Measurements from ENCODE around the gene SCRN2. TPM values are rescaled to one million over a fixed set of nuclear protein-coding genes. Genes with fewer than 3 reads are reported as not detected.

SCRN2 gene
- total and polyA plus RNA-seq, 2 of the 13 experiments (the other 11 are each of a cell fraction or from before 2014, with no cell fraction given), result 21.7 to 29.5 TPM

DNA sequence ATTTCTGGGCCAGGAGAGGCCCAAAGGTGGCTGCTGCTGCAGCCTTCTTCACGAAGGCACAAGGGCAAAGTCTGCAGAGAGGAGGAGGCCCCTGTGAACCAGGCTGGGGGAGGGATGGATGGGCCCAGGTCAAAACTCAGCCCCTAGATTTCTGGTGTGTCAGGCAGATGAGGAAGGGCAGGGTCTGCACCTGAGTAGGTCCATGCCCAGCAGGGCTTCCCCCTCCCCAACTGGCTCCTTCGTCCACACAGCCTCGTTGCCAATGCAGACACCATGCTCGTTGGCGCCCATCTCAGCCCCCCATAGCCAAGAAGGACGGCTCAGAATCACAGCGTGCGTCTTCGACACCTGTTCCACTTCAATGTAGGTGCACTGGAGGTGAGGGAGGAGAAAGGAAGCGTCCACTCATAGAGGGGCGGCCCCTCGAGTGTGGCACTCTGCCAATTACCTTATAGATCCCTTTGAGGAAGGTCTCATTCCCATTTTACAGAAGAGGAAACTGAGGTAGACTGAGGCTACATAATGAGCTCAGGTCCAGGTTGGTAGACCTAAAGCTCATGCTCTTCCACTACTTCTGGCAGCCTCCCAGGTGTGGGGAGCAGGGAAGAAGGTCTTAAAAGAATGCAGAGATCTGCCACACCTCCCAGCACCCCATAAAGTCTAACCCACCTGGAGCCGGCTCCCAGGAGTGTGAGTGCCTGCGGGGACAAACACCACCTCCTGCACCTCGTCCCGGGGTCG is 902 bp downstream of the SCRN2 start (continued):
- 0 out of 2 replicates have a peak, but pooled peaks have one; percentile 41 for TF ChIP-seq SAFB2 (CRISPR knock-in tag; IDR thresholded peaks at IDR 0.05; ENCODE audit: borderline replicate concordance, low read depth)
- TF ChIP-seq, protein P1, sequence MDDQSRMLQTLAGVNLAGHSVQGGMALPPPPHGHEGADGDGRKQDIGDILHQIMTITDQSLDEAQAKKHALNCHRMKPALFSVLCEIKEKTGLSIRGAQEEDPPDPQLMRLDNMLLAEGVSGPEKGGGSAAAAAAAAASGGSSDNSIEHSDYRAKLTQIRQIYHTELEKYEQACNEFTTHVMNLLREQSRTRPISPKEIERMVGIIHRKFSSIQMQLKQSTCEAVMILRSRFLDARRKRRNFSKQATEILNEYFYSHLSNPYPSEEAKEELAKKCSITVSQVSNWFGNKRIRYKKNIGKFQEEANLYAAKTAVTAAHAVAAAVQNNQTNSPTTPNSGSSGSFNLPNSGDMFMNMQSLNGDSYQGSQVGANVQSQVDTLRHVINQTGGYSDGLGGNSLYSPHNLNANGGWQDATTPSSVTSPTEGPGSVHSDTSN (CRISPR knock-in tag; IDR thresholded peaks at IDR 0.05; ENCODE audit: borderline replicate concordance), result no peak
- 0 out of 2 replicates have a peak, but pooled peaks have one; percentile 47 for TF ChIP-seq ZZZ3 (CRISPR knock-in tag; IDR thresholded peaks at IDR 0.05; ENCODE audit: borderline replicate concordance)
- TF ChIP-seq ZSCAN12 (CRISPR knock-in tag; IDR thresholded peaks at IDR 0.05), result no peak
- no peak for TF ChIP-seq GATAD1 (CRISPR knock-in tag; IDR thresholded peaks at IDR 0.05)
- no peak for TF ChIP-seq TAF15 (IDR thresholded peaks at IDR 0.05; ENCODE audit: low read depth, low read length, poor library complexity, severe bottlenecking)
- TF ChIP-seq ZNF160 (CRISPR knock-in tag; IDR thresholded peaks at IDR 0.05), result no peak
- peak; percentile 79; the same call in 1 of the 2 replicates for TF ChIP-seq ZNF550 (CRISPR knock-in tag; IDR thresholded peaks at IDR 0.05; ENCODE audit: borderline replicate concordance)
- no peak for TF ChIP-seq PCBP1 (IDR thresholded peaks at IDR 0.05; ENCODE audit: borderline replicate concordance, low read depth, low read length)
- TF ChIP-seq, protein P2, sequence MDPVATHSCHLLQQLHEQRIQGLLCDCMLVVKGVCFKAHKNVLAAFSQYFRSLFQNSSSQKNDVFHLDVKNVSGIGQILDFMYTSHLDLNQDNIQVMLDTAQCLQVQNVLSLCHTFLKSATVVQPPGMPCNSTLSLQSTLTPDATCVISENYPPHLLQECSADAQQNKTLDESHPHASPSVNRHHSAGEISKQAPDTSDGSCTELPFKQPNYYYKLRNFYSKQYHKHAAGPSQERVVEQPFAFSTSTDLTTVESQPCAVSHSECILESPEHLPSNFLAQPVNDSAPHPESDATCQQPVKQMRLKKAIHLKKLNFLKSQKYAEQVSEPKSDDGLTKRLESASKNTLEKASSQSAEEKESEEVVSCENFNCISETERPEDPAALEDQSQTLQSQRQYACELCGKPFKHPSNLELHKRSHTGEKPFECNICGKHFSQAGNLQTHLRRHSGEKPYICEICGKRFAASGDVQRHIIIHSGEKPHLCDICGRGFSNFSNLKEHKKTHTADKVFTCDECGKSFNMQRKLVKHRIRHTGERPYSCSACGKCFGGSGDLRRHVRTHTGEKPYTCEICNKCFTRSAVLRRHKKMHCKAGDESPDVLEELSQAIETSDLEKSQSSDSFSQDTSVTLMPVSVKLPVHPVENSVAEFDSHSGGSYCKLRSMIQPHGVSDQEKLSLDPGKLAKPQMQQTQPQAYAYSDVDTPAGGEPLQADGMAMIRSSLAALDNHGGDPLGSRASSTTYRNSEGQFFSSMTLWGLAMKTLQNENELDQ (CRISPR knock-in tag; IDR thresholded peaks at IDR 0.05; ENCODE audit: borderline replicate concordance), result no peak
- TF ChIP-seq REXO4 (CRISPR knock-in tag; IDR thresholded peaks at IDR 0.05; ENCODE audit: borderline replicate concordance), result no peak
- TF ChIP-seq SATB2 (CRISPR knock-in tag; IDR thresholded peaks at IDR 0.05), result no peak
- peak; percentile 33; the same call in 1 of the 2 replicates for TF ChIP-seq ADNP (CRISPR knock-in tag; IDR thresholded peaks at IDR 0.05)
- no peak for TF ChIP-seq KMT2B (CRISPR knock-in tag; IDR thresholded peaks at IDR 0.05)
- TF ChIP-seq, protein P3, sequence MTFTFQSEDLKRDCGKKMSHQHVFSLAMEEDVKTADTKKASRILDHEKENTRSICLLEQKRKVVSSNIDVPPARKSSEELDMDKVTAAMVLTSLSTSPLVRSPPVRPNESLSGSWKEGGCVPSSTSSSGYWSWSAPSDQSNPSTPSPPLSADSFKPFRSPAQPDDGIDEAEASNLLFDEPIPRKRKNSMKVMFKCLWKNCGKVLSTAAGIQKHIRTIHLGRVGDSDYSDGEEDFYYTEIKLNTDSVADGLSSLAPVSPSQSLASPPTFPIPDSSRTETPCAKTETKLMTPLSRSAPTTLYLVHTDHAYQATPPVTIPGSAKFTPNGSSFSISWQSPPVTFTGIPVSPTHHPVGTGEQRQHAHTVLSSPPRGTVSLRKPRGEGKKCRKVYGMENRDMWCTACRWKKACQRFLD (CRISPR knock-in tag; IDR thresholded peaks at IDR 0.05; ENCODE audit: borderline replicate concordance), result no peak
- no peak for TF ChIP-seq ZNF614 (CRISPR knock-in tag; IDR thresholded peaks at IDR 0.05; ENCODE audit: borderline replicate concordance)
- TF ChIP-seq FOXA1 (IDR thresholded peaks at IDR 0.05), result no peak
- TF ChIP-seq FOXA1 (CRISPR knock-in tag; IDR thresholded peaks at IDR 0.05), result no peak
- TF ChIP-seq ZNF782 (CRISPR knock-in tag; IDR thresholded peaks at IDR 0.05; ENCODE audit: borderline replicate concordance), result no peak
- TF ChIP-seq ATM (IDR thresholded peaks at IDR 0.05; ENCODE audit: borderline replicate concordance), result no peak

Data from HepG2 (cell line).